NCI-H2107 (cell line): ENCODE data around the gene SCN1B.

Experiments used
- DNase-seq: peaks from one replicate; lab custom pipeline; 2025; lab: John Stamatoyannopoulos, UW

The SCN1B gene

GRCh38 chr19:35074426-35075201 lies 44.3 kb downstream of the SCN1B start:
- DNase-seq: no peak

GRCh38 chr19:35075202-35076025 lies 45.1 kb downstream of the SCN1B start:
- no peak for DNase-seq

- no peak for DNase-seq
These were observed 45.7 kb downstream of the SCN1B start for GRCh38 chr19:35076026-35076370.

GRCh38 chr19:35076657-35077056 lies 46.4 kb downstream of the SCN1B start:
- DNase-seq: no peak

- DNase-seq: no peak
These were observed 47.3 kb downstream of the SCN1B start for GRCh38 chr19:35077411-35078223.

GRCh38 chr19:35079826-35080225 lies 49.6 kb downstream of the SCN1B start:
- DNase-seq: no peak

- no peak for DNase-seq
These were observed 50.4 kb downstream of the SCN1B start for GRCh38 chr19:35080613-35081170.

GRCh38 chr19:35081201-35081600 lies 50.9 kb downstream of the SCN1B start:
- DNase-seq: no peak

GRCh38 chr19:35083691-35084508 lies 53.6 kb downstream of the SCN1B start:
- no peak for DNase-seq

- DNase-seq: no peak
These were observed 54.2 kb downstream of the SCN1B start for GRCh38 chr19:35084509-35084762.

- DNase-seq: no peak
These were observed 55.7 kb downstream of the SCN1B start for GRCh38 chr19:35085947-35086346.

GRCh38 chr19:35086455-35086854 lies 56.2 kb downstream of the SCN1B start:
- DNase-seq: no peak

- DNase-seq: no peak
These were observed 57.1 kb downstream of the SCN1B start for GRCh38 chr19:35087393-35087792.

GRCh38 chr19:35088131-35088913 lies 58.1 kb downstream of the SCN1B start:
- no peak for DNase-seq

- no peak for DNase-seq
These were observed 59.3 kb downstream of the SCN1B start for GRCh38 chr19:35089554-35089953.
